Pancreas (tissue), 10 donors: ENCODE results near the gene TUBA8. TPM values are rescaled to one million over a fixed set of nuclear protein-coding genes. Genes with fewer than 3 reads are reported as not detected.
"Not testable (repeated sequence)": the region's sequence is repeated elsewhere in the genome, so short reads cannot be mapped to it uniquely, and the experiment has no call there.

Experiments
- ATAC-seq, 4 donors: fragments of 200-7000 bp; cut with Tn5 transposase; one replicate each; pipeline versions ENCODE4 v1.8.0 to v1.9.1; 2020; ENCODE audit warnings: mild to moderate bottlenecking in 4 of 4, moderate library complexity in 4 of 4
- DNase-seq, 6 donors: peaks; one replicate each; pipeline ENCODE4 v3.0.0-alpha.2; 2020
- FAIRE-seq: peaks from 2 replicates; lab custom pipeline; 2012; peaks lifted over from hg19 to GRCh38; lab: Jason Lieb, UNC
- H3K27ac ChIP-seq, 4 donors: fragments of 200-600 bp; sonication (generic); 1 replicate in 3 of 4; 2 replicates in 1 of 4; pipeline versions ENCODE4 v1.5.0 to v1.8.0; 2020
- H3K27me3 ChIP-seq, 4 donors: fragments of 200-600 bp; one replicate each; pipeline ENCODE4 v1.8.0; 2021
- H3K36me3 ChIP-seq, 3 donors: fragments of 200-600 bp; sonication (generic) in 1 of 3; one replicate each; pipeline versions ENCODE4 v1.5.0 to v1.8.0; 2020 to 2021
- H3K4me1 ChIP-seq, 3 donors: fragments of 200-600 bp; one replicate each; pipeline ENCODE4 v1.8.0; 2021
- H3K4me3 ChIP-seq, 4 donors: fragments of 200-600 bp; sonication (generic) in 2 of 4; one replicate each; pipeline versions ENCODE4 v1.5.0 to v1.8.0; 2020 to 2021
- H3K9me3 ChIP-seq, 4 donors: fragments of 200-600 bp; one replicate each; pipeline ENCODE4 v1.8.0; 2021
- WGBS, 2 donors: extraction: QIAGEN DNeasy Blood & Tissue Kit; methylation state at CpG; one replicate each; pipeline ENCODE4 v1.1.7; 2013; 5-methylcytosine and 5-hydroxymethylcytosine counted together
- intact Hi-C, 3 donors: fragments of 100-400 bp; cut with DNase I; formaldehyde crosslinking; loops; one replicate each; pipeline versions ENCODE4 v1.11.1 to v1.14.2; 2022
- polyA plus RNA-seq, 2 donors: library from polyadenylated mRNA; stranded (reverse); fragments of 200-250 nt; gene quantifications; one replicate each; pipeline ENCODE4 v1.2.3, GENCODE V29; 2013
- total RNA-seq, 6 donors: library from RNA; stranded (reverse); fragmentation: NEBNext Ultra II Directional in 4 of 6; extraction: Animal tissue kit (Norgen Biotek cat#: 25700) in 4 of 6; gene quantifications; one replicate each; pipeline versions ENCODE4 v1.2.1 to v1.2.4, GENCODE V29; 2021 to 2023
- donor health status: healthy with polysubstance abuse.
- donor health status: DM: no; HTN: no; CAD: no; lungs with moderate emphysema.
- donor health status: DM: no; HTN: no; CAD: no.
- donor health status: control.
- donor health status: control.
- donor health status: Bipolar disorder and iron deficiency.
- donor health status: DM: yes; HTN: yes; CAD: no.
- donor health status: DM: no; HTN: no; CAD: no.
- donor health status: DM: no; HTN: no; CAD: no.
- donor health status: DM: yes; HTN: yes; CAD: no.

TUBA8 gene
- total and polyA plus RNA-seq, 8 donors, result 1.5 to 5.4 (median 2.1) TPM

- H3K4me3 ChIP-seq, ATAC-seq, H3K4me1 ChIP-seq, H3K9me3 ChIP-seq, DNase-seq, FAIRE-seq, H3K27ac ChIP-seq, H3K27me3 ChIP-seq, intact Hi-C loops, H3K36me3 ChIP-seq: not testable (repeated sequence)
- 76 to 87% methylated on average over 1 to 3 of the region's 7 CpGs for WGBS, 2 donors
Measured at GRCh38 chr22:18165356-18165755, 54.7 kb downstream of the TUBA8 start.

- DNase-seq, H3K36me3 ChIP-seq, H3K27me3 ChIP-seq, H3K9me3 ChIP-seq, H3K4me1 ChIP-seq, ATAC-seq, FAIRE-seq, H3K27ac ChIP-seq, H3K4me3 ChIP-seq, intact Hi-C loops: not testable (repeated sequence)
- WGBS, 2 donors, result 89 to 95% methylated on average over 10 to 17 of the region's 17 CpGs
Measured at GRCh38 chr22:18170284-18170683, 59.7 kb downstream of the TUBA8 start.

DNA sequence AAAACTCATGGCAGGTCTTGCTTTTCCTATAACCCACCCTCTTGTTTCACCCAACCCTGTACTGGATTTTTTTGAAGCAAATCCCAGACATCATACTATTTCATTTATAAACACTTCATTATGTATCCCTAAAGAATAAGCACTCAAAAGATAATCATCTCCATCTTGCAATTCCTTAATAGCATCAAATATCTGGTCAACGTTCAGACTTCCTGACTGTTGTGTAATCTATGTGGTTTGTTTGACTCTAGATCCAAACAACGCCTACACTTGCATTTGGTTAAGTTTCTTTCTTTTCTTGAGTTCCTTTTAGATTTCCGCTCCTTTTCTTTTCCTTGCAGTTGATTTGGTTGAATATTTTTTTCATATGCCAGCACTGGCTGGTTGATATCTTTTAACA, 61.6 kb downstream of the TUBA8 start:
- ATAC-seq, result peak in 1 of 4 donors; percentile 49

DNA sequence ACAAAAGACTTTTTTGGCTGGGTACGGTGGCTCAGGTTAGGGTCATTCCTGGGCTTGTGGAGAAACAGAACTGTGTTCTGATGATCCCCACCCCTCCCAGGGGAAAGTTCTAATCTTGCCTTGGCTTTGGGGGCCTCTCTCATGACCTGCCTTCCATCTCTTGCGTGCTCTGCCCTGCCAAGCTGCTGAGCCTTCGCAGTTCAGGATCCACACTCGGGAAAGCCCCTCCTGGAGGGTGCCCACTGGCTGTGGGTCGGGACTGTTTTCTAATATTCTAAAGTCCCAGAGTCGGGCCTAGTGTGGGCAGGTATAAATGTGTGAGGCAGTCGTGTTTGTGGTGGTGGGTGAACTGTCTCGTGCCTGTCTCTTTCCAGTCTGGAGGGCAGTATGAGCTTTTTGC, 62.2 kb downstream of the TUBA8 start:
- H3K27ac ChIP-seq, intact Hi-C loops, FAIRE-seq, H3K36me3 ChIP-seq, H3K9me3 ChIP-seq, H3K4me3 ChIP-seq, DNase-seq, H3K27me3 ChIP-seq, ATAC-seq, H3K4me1 ChIP-seq: not testable (repeated sequence)
- 67 to 82% methylated on average over 7 to 8 of the region's 8 CpGs for WGBS, 2 donors

More for the DNA sequence above, 61.6 kb downstream of the TUBA8 start:
- intact Hi-C loops, H3K4me3 ChIP-seq, H3K27me3 ChIP-seq, FAIRE-seq, DNase-seq, H3K9me3 ChIP-seq, H3K4me1 ChIP-seq, H3K36me3 ChIP-seq, H3K27ac ChIP-seq: not testable (repeated sequence)
- WGBS, 2 donors, result 69 to 75% methylated on average over 2 to 3 of the region's 3 CpGs

- H3K27ac ChIP-seq, H3K4me1 ChIP-seq, intact Hi-C loops, H3K4me3 ChIP-seq, H3K27me3 ChIP-seq, H3K36me3 ChIP-seq, DNase-seq, H3K9me3 ChIP-seq, ATAC-seq, FAIRE-seq: not testable (repeated sequence)
- 77 to 83% methylated on average over 1 to 2 of the region's 2 CpGs for WGBS, 2 donors
Measured at GRCh38 chr22:18173441-18173840, 62.8 kb downstream of the TUBA8 start.

Other genes with a start within 250 kb of the TUBA8 start
- gene MICAL3, start 86.2 kb upstream of the TUBA8 start, total RNA-seq, result 10 to 100 TPM; 22.6 to 56.8 (median 28.5) TPM
- gene MICAL3, start 86.2 kb upstream of the TUBA8 start, polyA plus RNA-seq, result 10 to 100 TPM in 1 of 2 donors, 1 to 10 TPM in 1; 5.9 to 24.5 TPM
- gene PEX26, start 32.8 kb upstream of the TUBA8 start, total RNA-seq, result 10 to 100 TPM; 11.0 to 26.5 (median 14.8) TPM
- gene PEX26, start 32.8 kb upstream of the TUBA8 start, polyA plus RNA-seq, result 10 to 100 TPM in 1 of 2 donors, 1 to 10 TPM in 1; 9.3 to 13.3 TPM
- 1 to 10 TPM; 1.1 to 2.9 (median 2.1) TPM for gene USP18, start 39.4 kb downstream of the TUBA8 start, total RNA-seq
- gene USP18, start 39.4 kb downstream of the TUBA8 start, polyA plus RNA-seq, result 1 to 10 TPM; 3.4 to 7.7 TPM